Gastroesophageal sphincter (tissue), 3 donors: Measurements from ENCODE around the gene SLC7A11.

ENCODE experiments used
- POLR2A ChIP-seq, 2 donors: fragments of 450-650 bp; IDR thresholded peaks; one replicate each; pipeline ENCODE4 v1.6.1; 2017; ENCODE audit warnings: antibody characterized with exemption in 2 of 2, mild to moderate bottlenecking in 2 of 2, moderate library complexity in 1 of 2
- TF ChIP-seq, protein P1 (sequence below), 4 experiments: fragments of 200-600 bp in 2 of 4; fragments of 450-650 bp in 2 of 4; sonication (generic) in 1 of 4; IDR thresholded peaks; one replicate each; pipeline ENCODE4 v1.5.1; 2017 to 2019; ENCODE audit warnings: antibody characterized with exemption in 4 of 4, mild to moderate bottlenecking in 2 of 4, moderate library complexity in 2 of 4

DNA sequence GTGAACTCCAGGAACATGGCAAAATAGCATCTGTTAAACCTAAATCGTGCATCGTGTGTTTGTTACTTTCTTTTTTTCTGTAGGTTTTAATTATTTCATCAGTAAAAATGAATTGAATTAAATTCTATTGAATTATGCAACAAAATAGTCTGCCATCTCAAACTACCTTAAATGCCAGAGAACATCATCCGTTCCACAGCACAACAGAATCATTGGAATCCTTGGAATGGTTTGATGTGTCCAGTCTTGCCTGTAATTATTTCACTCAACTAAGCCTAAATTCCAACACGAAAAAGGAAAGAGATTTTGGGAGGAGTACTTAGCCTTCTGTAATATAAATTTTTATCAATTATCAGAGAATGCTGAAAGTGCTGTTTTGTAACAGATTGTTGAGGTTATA, 17.1 kb upstream of the SLC7A11 start:
- TF ChIP-seq, protein P1, sequence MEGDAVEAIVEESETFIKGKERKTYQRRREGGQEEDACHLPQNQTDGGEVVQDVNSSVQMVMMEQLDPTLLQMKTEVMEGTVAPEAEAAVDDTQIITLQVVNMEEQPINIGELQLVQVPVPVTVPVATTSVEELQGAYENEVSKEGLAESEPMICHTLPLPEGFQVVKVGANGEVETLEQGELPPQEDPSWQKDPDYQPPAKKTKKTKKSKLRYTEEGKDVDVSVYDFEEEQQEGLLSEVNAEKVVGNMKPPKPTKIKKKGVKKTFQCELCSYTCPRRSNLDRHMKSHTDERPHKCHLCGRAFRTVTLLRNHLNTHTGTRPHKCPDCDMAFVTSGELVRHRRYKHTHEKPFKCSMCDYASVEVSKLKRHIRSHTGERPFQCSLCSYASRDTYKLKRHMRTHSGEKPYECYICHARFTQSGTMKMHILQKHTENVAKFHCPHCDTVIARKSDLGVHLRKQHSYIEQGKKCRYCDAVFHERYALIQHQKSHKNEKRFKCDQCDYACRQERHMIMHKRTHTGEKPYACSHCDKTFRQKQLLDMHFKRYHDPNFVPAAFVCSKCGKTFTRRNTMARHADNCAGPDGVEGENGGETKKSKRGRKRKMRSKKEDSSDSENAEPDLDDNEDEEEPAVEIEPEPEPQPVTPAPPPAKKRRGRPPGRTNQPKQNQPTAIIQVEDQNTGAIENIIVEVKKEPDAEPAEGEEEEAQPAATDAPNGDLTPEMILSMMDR (IDR thresholded peaks at IDR 0.05): no peak
- no peak for TF ChIP-seq POLR2A (IDR thresholded peaks at IDR 0.05)
